Measurements from ENCODE around the gene RANGAP1. TPM values are rescaled to one million over a fixed set of nuclear protein-coding genes. Genes with fewer than 3 reads are reported as not detected.

Gene RANGAP1
- total RNA-seq, 1 donor from 2014 or later, result 49.7 TPM

DNA sequence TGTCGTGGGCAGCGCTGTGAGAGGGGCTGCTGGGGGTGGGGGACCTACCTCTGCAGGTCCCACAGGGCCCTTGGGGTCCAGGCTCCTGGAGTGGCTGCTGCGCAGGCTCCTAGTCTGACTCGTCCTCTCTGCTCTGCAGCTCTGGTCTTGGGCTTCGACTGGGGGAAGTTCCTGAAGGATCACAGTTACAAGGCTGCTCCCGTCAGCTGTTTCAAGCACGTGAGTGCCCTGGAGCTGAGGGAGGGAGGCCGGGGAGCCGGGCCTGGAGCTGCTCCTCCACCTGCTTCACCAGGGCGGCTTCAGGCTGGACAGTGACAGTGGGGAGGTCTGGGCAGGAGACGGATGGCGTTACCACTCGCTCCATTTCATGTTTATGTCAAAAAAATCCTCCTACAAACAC, 69.0 kb downstream of the RANGAP1 start:
- no peak overlapping the region for H3K4me3 Mint-ChIP-seq (ENCODE audit: unreplicated experiment)
- H3K36me3 Mint-ChIP-seq (ENCODE audit: unreplicated experiment), result peaks cover 34% of the 10 kb centered on the region
- no peaks in the 10 kb centered on the region for H3K27me3 Mint-ChIP-seq (ENCODE audit: unreplicated experiment)
- H3K4me1 Mint-ChIP-seq (ENCODE audit: unreplicated experiment), result peaks cover 29% of the 10 kb centered on the region
- no peaks in the 10 kb centered on the region for H3K9me3 Mint-ChIP-seq (ENCODE audit: unreplicated experiment)
- TF ChIP-seq, protein P1, sequence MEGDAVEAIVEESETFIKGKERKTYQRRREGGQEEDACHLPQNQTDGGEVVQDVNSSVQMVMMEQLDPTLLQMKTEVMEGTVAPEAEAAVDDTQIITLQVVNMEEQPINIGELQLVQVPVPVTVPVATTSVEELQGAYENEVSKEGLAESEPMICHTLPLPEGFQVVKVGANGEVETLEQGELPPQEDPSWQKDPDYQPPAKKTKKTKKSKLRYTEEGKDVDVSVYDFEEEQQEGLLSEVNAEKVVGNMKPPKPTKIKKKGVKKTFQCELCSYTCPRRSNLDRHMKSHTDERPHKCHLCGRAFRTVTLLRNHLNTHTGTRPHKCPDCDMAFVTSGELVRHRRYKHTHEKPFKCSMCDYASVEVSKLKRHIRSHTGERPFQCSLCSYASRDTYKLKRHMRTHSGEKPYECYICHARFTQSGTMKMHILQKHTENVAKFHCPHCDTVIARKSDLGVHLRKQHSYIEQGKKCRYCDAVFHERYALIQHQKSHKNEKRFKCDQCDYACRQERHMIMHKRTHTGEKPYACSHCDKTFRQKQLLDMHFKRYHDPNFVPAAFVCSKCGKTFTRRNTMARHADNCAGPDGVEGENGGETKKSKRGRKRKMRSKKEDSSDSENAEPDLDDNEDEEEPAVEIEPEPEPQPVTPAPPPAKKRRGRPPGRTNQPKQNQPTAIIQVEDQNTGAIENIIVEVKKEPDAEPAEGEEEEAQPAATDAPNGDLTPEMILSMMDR (IDR thresholded peaks at IDR 0.05), result no peak
- DNase-seq (ENCODE audit: extremely low spot score, unreplicated experiment), result no peak
- H3K27ac Mint-ChIP-seq (ENCODE audit: unreplicated experiment), result peak overlapping the region; percentile 94

DNA sequence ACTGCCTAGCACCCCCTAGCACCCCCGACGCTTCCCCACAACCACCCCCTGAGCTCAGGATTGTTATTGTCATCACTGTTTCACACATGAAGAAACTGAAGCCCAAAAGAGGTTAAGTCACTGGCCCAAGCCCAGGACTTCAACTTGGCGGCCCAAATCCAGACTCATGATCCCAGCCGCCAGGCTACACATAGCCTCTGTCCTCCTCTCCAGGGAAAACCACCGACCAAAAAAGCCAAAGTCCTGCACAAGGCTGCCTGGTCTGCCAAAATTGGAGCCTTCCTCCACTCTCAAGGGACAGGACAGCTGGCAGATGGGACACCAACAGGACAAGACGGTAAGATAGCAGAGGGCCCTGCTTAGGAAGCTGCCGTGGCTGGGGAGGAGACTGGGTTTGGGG, 70.1 kb downstream of the RANGAP1 start:
- TF ChIP-seq, protein P1 (IDR thresholded peaks at IDR 0.05), result no peak
- no peaks in the 10 kb centered on the region for H3K9me3 Mint-ChIP-seq (ENCODE audit: unreplicated experiment)
- no peak overlapping the region for H3K4me3 Mint-ChIP-seq (ENCODE audit: unreplicated experiment)
- H3K27me3 Mint-ChIP-seq (ENCODE audit: unreplicated experiment), result no peaks in the 10 kb centered on the region
- no peak overlapping the region for H3K27ac Mint-ChIP-seq (ENCODE audit: unreplicated experiment)
- H3K36me3 Mint-ChIP-seq (ENCODE audit: unreplicated experiment), result peaks cover 31% of the 10 kb centered on the region
- peaks cover 29% of the 10 kb centered on the region for H3K4me1 Mint-ChIP-seq (ENCODE audit: unreplicated experiment)
- no peak for DNase-seq (ENCODE audit: extremely low spot score, unreplicated experiment)

DNA sequence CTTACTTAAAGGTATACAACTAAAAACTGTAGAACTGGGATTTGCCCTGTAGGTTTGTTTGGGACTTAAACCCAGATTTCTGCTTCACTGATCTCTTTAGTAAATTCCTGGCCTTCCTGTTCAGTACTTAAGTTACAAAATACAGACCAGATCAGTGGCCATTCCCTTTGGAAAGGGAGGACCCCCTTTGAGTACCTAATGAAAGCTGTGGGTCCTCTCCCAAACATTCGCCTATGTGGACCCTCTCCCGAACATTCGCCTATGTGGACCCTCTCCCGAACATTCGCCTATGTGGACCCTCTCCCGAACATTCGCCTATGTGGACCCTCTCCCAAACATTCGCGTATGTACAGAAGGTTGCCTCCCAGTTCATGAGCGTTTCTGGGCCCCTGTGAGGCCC, 70.6 kb downstream of the RANGAP1 start:
- no peak overlapping the region for H3K27ac Mint-ChIP-seq (ENCODE audit: unreplicated experiment)
- no peaks in the 10 kb centered on the region for H3K27me3 Mint-ChIP-seq (ENCODE audit: unreplicated experiment)
- TF ChIP-seq, protein P1 (IDR thresholded peaks at IDR 0.05), result no peak
- peaks cover 35% of the 10 kb centered on the region for H3K36me3 Mint-ChIP-seq (ENCODE audit: unreplicated experiment)
- H3K4me3 Mint-ChIP-seq (ENCODE audit: unreplicated experiment), result no peak overlapping the region
- H3K9me3 Mint-ChIP-seq (ENCODE audit: unreplicated experiment), result no peaks in the 10 kb centered on the region
- DNase-seq (ENCODE audit: extremely low spot score, unreplicated experiment), result no peak
- peaks cover 29% of the 10 kb centered on the region for H3K4me1 Mint-ChIP-seq (ENCODE audit: unreplicated experiment)

DNA sequence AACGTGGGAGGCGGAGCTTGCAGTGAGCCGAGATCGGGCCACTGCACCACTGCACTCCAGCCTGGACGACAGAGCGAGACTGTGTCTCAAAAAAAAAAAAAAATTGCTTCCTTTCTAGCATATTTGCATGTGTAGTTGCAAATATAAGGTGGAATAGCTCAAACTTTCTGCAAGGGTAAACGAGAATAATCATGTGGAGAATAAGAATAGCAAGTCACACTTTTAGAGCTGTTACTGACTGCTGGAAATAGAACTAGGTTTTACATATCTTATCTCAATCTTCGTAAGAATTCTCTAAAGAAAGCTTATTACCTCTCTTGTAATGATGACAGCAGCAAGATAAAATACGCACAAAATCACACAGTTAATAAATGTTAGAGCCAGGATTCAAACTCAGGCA, 79.3 kb downstream of the RANGAP1 start:
- TF ChIP-seq, protein P1 (IDR thresholded peaks at IDR 0.05), result no peak
- Mint-ChIP-seq H3K9me3 (ENCODE audit: unreplicated experiment) (no peaks in the 10 kb centered on the region), H3K36me3 (ENCODE audit: unreplicated experiment) (peaks cover 13% of the 10 kb centered on the region), H3K27ac (ENCODE audit: unreplicated experiment) (no peak overlapping the region), H3K4me1 (ENCODE audit: unreplicated experiment) (peaks cover 17% of the 10 kb centered on the region), H3K4me3 (ENCODE audit: unreplicated experiment) (peak overlapping the region; percentile 20), H3K27me3 (ENCODE audit: unreplicated experiment) (peaks cover 9% of the 10 kb centered on the region)
- DNase-seq (ENCODE audit: extremely low spot score, unreplicated experiment), result no peak

DNA sequence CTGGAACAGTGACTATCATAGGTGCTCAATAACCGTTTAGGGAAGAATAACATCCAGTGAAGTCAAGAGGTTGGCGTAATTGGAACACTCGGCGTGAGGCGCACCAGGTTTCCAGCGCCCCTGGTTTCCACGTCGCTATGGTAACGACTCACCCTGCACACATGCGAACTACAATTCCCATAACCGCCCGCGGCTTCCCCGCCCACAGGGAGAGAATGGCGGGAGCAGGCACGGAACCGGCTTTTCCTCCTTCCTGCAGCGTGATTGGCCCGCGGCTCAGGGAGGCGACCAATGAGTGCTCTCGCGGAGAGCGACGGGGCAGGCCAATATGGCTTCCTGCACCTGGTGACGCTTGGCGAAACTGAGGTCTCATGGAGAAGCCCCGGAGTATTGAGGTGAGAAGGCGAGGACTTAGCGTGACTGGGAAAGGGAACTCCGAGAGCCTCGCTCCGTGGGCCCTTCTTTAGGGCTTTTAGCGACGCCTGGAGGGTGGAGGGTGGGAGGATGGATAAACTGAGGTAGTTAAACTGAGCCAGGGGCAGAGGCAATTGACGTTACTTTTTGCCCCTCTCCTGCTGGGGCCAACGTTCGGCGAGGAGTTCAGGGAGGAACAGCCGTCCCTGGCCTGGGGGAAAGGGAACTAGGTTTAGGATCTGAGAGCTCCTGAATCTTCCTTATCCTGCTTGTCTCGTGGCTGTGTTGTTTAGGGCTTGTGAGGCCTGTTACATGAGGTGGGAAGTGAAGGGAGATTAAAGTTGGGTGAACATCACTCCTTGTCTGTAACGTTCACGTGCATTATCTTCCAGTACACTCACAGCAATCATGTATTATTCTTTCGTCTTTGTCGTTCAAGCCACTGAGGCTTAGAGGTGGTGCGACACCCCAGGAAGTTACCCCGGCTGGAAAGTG, 80.7 kb downstream of the RANGAP1 start, which contains the start of gene L3MBTL2:
L3MBTL2 (plus strand) TSS at position 321 of the 909 bp plus-strand sequence; CDS start at position 372, 51 bp downstream.
- H3K9me3 Mint-ChIP-seq (ENCODE audit: unreplicated experiment), result no peaks in the 10 kb centered on the region
- H3K4me1 Mint-ChIP-seq (ENCODE audit: unreplicated experiment), result peaks cover 17% of the 10 kb centered on the region
- DNase-seq (ENCODE audit: extremely low spot score, unreplicated experiment), result peak; percentile 98
- peaks cover 13% of the 10 kb centered on the region for H3K27me3 Mint-ChIP-seq (ENCODE audit: unreplicated experiment)
- peak within 1 kb of the TSS; percentile 95 for H3K4me3 Mint-ChIP-seq (ENCODE audit: unreplicated experiment)
- peaks cover 8% of the 10 kb centered on the region for H3K36me3 Mint-ChIP-seq (ENCODE audit: unreplicated experiment)
- peak within 1 kb of the TSS; percentile 96 for H3K27ac Mint-ChIP-seq (ENCODE audit: unreplicated experiment)
- TF ChIP-seq, protein P1 (IDR thresholded peaks at IDR 0.05), result no peak
